Bone marrow (tissue), 2 donors: ENCODE data around the gene TMEM121B.

Source experiments
- DNase-seq, 2 donors: peaks; one replicate each; lab custom pipeline; 2025; lab: John Stamatoyannopoulos, UW

The TMEM121B gene

DNA sequence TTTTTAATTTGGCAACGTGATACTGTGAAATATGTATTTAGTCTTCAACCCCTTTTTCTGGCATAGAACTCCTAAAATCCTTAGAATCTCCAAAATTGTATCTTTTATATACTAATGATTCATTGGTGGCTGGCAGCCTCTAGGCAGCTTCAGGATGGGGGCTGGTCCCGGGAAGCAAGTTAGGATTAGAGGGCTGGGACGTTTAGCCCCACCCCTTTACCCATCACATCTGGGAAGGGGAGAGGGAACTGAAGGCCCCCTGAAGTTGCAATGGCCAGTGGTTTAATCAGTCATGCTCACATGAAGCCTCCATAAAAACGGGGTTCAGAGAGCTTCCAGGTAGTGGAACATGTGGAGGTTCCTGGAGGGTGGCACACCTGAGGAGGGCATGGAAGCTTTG is 29.3 kb downstream of the TMEM121B start:
- DNase-seq, result no peak

DNA sequence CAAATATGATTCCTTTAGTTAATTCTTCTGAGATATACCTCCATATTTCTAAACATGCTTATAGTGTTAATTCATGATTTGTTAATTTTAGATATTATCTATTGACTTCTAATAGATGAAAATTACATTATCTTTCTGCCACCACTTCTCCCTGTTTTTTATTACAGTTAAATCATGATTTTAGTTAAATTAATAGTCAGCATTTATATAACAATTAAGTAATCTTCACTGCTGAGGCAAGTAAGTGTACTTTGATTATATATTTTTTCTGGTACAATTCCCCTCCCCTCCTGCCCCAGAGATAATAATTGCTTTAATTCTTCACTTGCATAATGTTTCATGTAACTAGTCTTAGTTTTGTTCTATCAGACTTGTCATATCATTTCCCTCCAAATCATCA is 30.6 kb downstream of the TMEM121B start:
- no peak for DNase-seq

DNA sequence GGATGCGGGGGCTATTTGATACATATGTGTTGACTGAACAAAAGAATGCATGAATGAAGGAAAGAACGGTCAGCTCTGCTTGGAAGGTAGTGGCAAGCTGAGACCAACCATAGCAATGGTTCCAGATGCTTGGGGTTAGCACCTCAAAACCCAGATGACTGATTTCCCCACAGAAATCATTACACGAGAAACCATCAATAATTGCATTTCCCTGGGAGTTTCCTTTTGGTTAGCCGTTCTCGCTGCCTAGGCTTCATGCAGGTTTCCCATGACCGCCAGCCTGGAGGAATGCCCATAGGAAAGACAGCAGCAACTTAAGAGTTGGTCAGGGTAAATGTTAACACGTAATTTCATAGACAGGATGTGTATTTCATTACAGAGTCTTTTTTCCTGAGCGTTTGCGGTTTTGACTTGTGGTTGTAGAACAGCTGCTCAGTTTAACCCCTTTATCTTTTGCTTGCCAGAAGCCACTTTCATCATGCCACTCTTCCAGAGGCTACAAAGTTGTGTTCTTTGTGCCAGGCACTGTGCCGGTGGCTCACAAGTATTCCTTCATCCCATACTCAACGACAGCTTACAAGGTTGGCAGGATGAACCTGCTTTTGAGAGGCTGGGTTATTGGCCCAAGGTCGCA is 33.5 kb downstream of the TMEM121B start:
- peak in 1 of 2 donors; percentile 60 for DNase-seq

DNA sequence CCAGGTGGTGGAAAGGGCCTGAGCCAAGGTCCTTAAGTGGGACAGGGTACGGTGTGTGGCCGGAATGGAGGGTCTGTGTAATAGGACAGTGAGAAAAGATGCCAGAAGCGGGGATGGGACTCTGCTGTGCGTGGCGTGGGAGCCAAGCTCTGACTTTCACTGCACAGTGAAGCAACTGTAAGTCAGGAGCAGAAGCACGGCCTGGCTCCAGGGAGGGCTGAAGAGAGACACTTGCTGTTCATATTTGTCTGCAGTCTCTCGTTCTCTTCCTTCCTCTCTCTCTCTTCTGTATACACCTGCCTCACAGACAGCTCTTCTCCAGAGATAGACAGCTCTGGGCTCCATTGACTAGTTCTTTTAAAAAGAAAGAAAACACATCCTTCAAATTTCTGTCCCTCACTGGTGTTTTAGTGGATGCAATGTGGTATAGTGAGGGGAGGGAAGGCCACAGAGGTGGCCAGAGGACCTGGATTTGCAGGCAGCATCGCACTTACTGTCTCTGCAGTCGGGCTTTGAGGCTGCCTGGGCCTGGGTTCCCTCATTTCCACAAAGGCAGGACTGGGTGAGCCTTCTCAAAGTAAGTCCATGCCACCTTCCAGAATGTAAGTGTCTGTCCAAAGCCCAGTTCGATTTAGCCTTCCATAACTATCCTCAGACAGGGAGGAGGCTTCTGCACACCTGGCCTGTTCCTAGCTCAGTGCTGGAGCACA is 34.2 kb downstream of the TMEM121B start:
- no peak for DNase-seq

DNA sequence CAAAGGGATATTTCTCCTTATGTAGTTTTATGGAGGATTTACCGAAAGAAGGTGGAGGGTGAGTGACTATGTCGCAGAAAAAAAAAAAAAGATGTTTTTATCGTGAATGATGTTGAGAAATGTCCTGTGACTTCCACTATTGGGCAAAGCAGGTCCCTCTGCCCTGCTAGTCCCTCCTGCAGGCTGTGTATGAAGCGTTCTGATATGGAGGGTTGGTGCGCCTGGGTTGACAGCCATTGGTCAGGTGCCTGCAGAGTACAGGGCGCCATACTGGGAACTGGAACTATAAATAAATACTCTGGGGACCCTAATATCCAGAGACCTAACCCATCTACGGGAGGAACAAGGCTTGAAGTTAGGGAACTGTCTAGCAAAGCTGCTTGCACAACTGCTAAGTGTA is 34.9 kb downstream of the TMEM121B start:
- no peak for DNase-seq

DNA sequence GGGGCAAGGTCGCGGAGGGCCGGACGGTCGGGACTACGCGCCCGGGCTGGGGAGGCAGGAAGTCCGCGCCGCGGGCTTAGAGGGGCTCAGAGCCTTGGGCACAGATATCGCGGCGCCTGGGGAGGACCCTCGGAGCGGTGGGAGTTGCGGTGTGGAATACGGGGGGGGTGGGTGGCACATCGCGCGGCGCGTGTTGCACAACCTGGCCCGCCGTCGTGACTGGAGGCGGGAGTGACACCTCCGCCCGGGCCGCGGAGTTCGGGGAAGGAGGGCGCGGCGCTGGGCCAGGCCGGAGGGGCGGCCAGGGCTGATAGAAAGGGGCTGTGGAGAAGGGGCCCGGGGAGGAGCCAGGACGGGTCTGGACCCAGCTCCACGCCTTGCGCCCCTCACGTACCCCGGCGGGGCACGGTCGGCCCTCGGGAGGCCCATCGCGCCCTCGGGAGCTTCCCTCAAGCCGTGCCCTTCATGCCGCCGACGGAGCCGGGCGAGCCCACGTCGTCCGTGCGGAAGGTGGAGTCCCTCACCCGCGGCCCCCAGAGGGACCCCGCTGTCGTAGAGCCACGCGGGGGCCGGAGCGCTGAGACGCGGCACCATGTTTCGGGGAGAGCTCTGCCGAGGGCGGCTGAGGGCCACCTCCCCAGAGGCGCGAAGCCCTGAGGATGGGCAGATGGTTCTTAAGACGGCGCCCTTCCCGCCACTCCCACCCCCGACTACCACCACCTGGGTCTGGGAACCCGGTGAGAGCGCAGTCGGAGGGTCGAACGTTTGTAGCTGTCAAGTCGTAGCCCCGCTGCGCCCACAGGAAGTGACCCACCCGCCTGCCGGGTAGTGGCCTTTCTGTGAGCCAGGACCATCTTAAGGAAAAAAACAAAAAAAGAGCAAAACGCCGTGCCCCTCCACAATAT is 35.6 kb downstream of the TMEM121B start:
- no peak for DNase-seq

DNA sequence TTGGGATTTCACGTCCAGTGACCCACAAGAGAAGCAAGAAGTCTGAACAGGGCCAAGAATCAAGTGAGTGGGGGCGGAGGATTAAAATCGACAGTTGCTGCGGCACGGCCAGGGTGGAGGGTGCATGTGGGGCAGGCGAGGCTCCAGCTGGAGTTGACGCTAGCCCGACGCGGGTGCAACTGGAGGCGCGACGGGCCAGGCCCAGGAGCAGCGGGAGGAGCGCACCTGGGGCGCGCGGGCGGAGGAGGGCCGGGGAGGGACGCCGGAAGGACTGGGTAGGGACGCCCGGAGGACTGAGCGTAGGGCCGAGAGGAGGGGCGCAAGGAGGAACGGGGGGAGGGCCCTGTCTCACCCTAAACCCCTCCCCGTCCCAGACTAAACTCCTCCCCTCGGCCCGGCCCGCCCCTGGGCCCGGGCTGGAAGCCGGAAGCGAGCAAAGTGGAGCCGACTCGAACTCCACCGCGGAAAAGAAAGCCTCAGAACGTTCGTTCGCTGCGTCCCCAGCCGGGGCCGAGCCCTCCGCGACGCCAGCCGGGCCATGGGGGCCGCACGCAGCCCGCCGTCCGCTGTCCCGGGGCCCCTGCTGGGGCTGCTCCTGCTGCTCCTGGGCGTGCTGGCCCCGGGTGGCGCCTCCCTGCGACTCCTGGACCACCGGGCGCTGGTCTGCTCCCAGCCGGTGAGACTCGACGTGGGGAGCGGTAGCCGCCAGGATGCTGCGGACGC is 36.4 kb downstream of the TMEM121B start, which contains the start of gene IL17RA:
Gene IL17RA, plus strand, starts transcription at position 447 of the 723 bp plus-strand sequence. Its CDS starts 92 bp downstream, at position 539.
- peak; percentile 76 to 88 for DNase-seq

DNA sequence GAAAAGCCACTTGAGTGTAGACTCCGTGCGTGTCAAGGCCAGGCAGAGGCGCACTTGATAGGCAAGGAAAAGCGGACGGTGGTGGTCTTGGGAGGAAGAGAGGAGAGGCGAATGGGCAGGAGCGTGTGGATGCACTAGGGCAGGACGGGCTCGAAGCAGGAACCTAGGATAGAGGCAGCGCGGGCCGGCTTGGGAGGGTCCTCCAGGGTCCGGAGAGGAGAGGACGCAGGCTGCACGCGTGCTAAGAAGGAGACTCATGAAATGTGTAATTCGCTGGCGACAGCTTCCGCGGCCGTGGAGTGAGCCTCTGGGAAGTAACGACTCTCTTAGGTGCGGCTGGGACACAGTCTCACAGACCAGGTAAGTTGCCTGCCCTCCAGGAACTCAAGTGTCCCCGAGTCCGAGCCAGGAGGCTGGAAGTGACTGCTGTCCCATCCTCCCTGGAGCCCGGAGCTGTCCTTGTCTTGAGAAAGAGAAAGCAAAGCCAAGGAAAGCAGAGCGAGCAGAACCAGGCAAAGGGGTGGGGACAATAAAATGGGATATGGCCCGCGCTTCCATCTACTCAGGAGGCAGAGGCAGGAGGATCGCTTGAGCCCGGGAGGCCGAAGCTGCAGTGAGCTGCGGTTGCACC is 37.2 kb downstream of the TMEM121B start:
- DNase-seq, result no peak

DNA sequence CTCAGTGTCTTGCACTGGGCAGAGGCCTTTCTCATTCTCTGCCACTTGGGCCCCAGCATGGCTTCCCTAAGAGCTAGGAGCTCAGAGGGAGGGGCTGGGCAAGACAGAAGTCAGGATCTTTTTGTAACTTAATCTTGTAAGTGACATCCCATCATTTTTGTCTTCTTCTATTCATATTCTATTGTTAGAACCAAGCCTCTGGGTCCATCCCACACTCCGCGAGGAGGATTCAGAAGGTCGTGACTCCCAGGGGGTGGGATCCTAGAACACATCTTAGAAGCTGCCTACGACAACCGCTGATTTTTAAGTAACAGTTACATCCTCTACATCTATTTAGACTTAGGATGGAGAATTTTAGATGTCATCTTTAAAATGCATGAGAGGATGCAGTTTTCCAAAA is 37.9 kb downstream of the TMEM121B start:
- no peak for DNase-seq

DNA sequence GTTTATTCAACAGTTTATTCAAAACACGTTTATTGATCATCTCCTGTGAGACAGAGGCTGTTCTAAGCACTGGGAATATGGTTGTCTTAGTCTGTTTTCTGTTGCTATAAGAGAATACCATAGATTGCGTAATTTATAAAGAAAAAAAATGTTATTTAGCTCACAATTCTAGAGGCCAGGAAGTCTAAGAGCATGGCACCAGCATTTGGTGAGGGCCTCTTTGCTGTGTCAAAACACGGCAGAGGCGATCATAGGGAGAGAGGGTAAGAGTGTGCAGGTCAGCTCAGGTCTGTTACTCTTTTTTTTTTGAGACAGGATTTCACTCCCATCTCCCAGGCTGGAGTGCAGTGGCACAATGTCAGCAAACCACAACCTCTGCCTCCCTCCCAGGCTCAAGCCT is 41.6 kb downstream of the TMEM121B start:
- DNase-seq, result no peak

DNA sequence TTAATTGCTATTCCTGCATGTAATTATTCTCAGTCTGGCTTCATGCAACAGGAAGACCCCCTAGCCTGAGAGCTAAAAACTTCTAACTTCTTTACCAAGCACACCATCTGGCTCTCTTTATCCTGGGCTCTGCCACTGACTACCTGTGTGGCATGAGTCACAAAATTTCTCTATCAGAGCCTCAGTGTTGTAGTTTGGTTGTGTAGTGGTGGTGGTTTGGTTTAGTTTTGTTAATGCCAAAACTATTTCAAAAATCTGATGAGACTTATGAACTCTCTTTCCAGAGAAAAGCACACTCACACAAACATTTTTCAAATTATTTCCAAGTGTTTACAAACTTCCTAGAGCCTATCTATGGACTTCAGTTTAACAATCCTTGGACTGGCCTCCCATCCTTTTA is 43.9 kb downstream of the TMEM121B start:
- DNase-seq, result no peak

DNA sequence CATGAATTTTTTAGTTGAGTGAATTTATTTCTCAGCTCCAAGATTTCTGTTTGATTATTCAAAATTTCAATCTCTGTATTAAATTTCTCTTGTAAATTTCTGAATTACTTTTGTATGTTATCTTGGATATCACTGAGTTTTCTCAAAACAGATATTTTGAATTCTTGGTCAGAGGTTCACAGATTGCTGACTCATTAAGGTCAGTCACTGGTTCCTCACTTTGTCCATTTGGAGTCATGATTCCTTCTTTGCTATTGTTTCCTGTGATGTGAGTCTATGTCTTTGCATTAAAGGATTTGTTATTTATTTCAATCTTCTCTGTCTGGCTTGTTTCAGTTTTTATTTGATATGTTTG is 46.5 kb downstream of the TMEM121B start:
- DNase-seq, result no peak

DNA sequence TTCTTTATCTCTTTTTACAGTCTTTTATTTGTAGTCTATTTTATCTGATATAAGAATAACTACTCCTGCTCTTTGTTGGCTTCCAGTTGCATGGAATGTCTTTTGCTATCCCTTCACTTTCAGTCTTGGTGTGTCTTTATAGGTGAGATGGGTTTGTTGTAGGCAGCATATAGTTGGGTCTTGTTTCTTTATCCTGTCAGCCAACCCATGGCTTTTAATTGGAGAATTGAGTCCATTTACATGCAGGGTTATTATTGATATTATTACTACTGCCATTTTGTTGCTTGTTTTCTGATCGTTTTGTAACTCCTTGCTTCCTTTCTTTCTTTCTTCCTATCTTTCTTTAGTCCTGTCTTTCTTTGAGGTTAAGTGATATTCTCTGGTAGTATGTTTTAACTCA is 48.3 kb downstream of the TMEM121B start:
- no peak for DNase-seq
